Vagina (tissue), 2 donors: Measurements from ENCODE around the gene MARCHF4. TPM values are rescaled to one million over a fixed set of nuclear protein-coding genes. Genes with fewer than 3 reads are reported as not detected.
A peak's percentile ranks its signal among the peaks of the same experiment; 100 is the strongest.

Experiments
- DNase-seq, 2 donors: peaks; one replicate each; pipeline ENCODE4 v3.0.0-alpha.2; 2017; ENCODE audit errors: extremely low spot score in 2 of 2
- H3K27ac ChIP-seq: fragments of 200-600 bp; sonication (generic); one replicate; pipeline ENCODE4 v1.5.1; 2019
- H3K27me3 ChIP-seq: fragments of 200-600 bp; sonication (generic); one replicate; pipeline ENCODE4 v1.5.1; 2019
- H3K36me3 ChIP-seq, 2 donors: fragments of 200-600 bp; sonication (generic); one replicate each; pipeline ENCODE4 v1.5.1; 2017 to 2019
- H3K4me1 ChIP-seq: fragments of 200-600 bp; sonication (generic); one replicate; pipeline ENCODE4 v1.5.1; 2019
- H3K4me3 ChIP-seq, 2 donors: fragments of 200-600 bp; sonication (generic); 1 replicate in 1 of 2; 2 replicates in 1 of 2; pipeline ENCODE4 v1.5.1; 2016 to 2019
- H3K9me3 ChIP-seq: fragments of 200-600 bp; sonication (generic); one replicate; pipeline ENCODE4 v1.5.1; 2019
- CTCF ChIP-seq, 3 experiments: fragments of 450-650 bp in 2 of 3; fragments of 200-600 bp in 1 of 3; sonication (generic) in 1 of 3; IDR thresholded peaks; one replicate each; pipeline ENCODE4 v1.5.1; 2017 to 2019; ENCODE audit warnings: antibody characterized with exemption in 3 of 3, mild to moderate bottlenecking in 2 of 3, moderate library complexity in 2 of 3
- POLR2A ChIP-seq, 2 donors: fragments of 450-650 bp; IDR thresholded peaks; one replicate each; pipeline ENCODE4 v1.6.1; 2017; ENCODE audit warnings: antibody characterized with exemption in 2 of 2, mild to moderate bottlenecking in 2 of 2, moderate library complexity in 2 of 2
- POLR2AphosphoS5 ChIP-seq, 2 donors: sonication (generic); formaldehyde crosslinking; IDR thresholded peaks; one replicate each; pipeline ENCODE4 v1.9.0; 2017; ENCODE audit warnings: antibody characterized with exemption in 2 of 2, mild to moderate bottlenecking in 2 of 2, low read depth in 1 of 2; ENCODE audit not compliant: insufficient read depth in 1 of 2
- intact Hi-C: fragments of 100-400 bp; cut with DNase I; formaldehyde crosslinking; loops from one replicate; pipeline ENCODE4 v1.15.1; 2023
- total RNA-seq: library from RNA; depleted of rRNA; stranded (reverse); fragments of >200 nt; gene quantifications from one replicate; pipeline ENCODE4 v1.2.3, GENCODE V29; 2016

Gene MARCHF4
- total RNA-seq, 1 donor from 2014 or later, result not detected

GRCh38 chr2:216351172-216351925 lies 20.9 kb downstream of the MARCHF4 start:
- H3K4me3 ChIP-seq, result no peak overlapping the region
- no peaks in the 10 kb centered on the region for H3K4me1 ChIP-seq
- intact Hi-C loops, result no loop called here
- H3K27me3 ChIP-seq, result no peaks in the 10 kb centered on the region
- H3K27ac ChIP-seq, result no peak overlapping the region
- no peak for DNase-seq
- no peaks in the 10 kb centered on the region for H3K9me3 ChIP-seq
- TF ChIP-seq CTCF (IDR thresholded peaks at IDR 0.05) (no peak), POLR2A (IDR thresholded peaks at IDR 0.05) (no peak), POLR2AphosphoS5 (IDR thresholded peaks at IDR 0.05; ENCODE audit: insufficient read depth in 1 of 2, low read depth in 1 of 2) (no peak)
- no peaks in the 10 kb centered on the region for H3K36me3 ChIP-seq

GRCh38 chr2:216350214-216350791 lies 22.0 kb downstream of the MARCHF4 start:
- DNase-seq, result no peak
- intact Hi-C loops, result no loop called here
- TF ChIP-seq CTCF (IDR thresholded peaks at IDR 0.05) (no peak), POLR2AphosphoS5 (IDR thresholded peaks at IDR 0.05; ENCODE audit: insufficient read depth in 1 of 2, low read depth in 1 of 2) (no peak), POLR2A (IDR thresholded peaks at IDR 0.05) (no peak)
- H3K36me3 ChIP-seq, result no peaks in the 10 kb centered on the region
- no peak overlapping the region for H3K27ac ChIP-seq
- H3K4me1 ChIP-seq, result no peaks in the 10 kb centered on the region
- no peak overlapping the region for H3K4me3 ChIP-seq
- no peaks in the 10 kb centered on the region for H3K27me3 ChIP-seq
- H3K9me3 ChIP-seq, result no peaks in the 10 kb centered on the region

- Histone ChIP-seq H3K36me3 (no peaks in the 10 kb centered on the region), H3K4me3 (no peak overlapping the region), H3K27me3 (no peaks in the 10 kb centered on the region), H3K27ac (no peak overlapping the region), H3K9me3 (no peaks in the 10 kb centered on the region), H3K4me1 (no peaks in the 10 kb centered on the region)
- TF ChIP-seq CTCF (IDR thresholded peaks at IDR 0.05), result no peak
- no peak for TF ChIP-seq POLR2A (IDR thresholded peaks at IDR 0.05)
- TF ChIP-seq POLR2AphosphoS5 (IDR thresholded peaks at IDR 0.05; ENCODE audit: insufficient read depth in 1 of 2, low read depth in 1 of 2), result no peak
- intact Hi-C loops, result no loop called here
- DNase-seq, result peak; percentile 40 to 74
These were observed 22.9 kb downstream of the MARCHF4 start for GRCh38 chr2:216349366-216349765.

GRCh38 chr2:216348756-216349308 lies 23.5 kb downstream of the MARCHF4 start:
- no peak for DNase-seq
- TF ChIP-seq POLR2A (IDR thresholded peaks at IDR 0.05) (no peak), CTCF (IDR thresholded peaks at IDR 0.05) (no peak), POLR2AphosphoS5 (IDR thresholded peaks at IDR 0.05; ENCODE audit: insufficient read depth in 1 of 2, low read depth in 1 of 2) (no peak)
- intact Hi-C loops, result no loop called here
- H3K27me3 ChIP-seq, result no peaks in the 10 kb centered on the region
- no peak overlapping the region for H3K4me3 ChIP-seq
- H3K4me1 ChIP-seq, result no peaks in the 10 kb centered on the region
- H3K27ac ChIP-seq, result no peak overlapping the region
- no peaks in the 10 kb centered on the region for H3K36me3 ChIP-seq
- no peaks in the 10 kb centered on the region for H3K9me3 ChIP-seq

- Histone ChIP-seq H3K4me1 (no peaks in the 10 kb centered on the region), H3K27ac (no peak overlapping the region), H3K27me3 (no peaks in the 10 kb centered on the region), H3K36me3 (no peaks in the 10 kb centered on the region), H3K4me3 (no peak overlapping the region), H3K9me3 (no peaks in the 10 kb centered on the region)
- intact Hi-C loops, result no loop called here
- no peak for TF ChIP-seq CTCF (IDR thresholded peaks at IDR 0.05)
- no peak for TF ChIP-seq POLR2AphosphoS5 (IDR thresholded peaks at IDR 0.05; ENCODE audit: insufficient read depth in 1 of 2, low read depth in 1 of 2)
- DNase-seq, result no peak
These were observed 25.5 kb downstream of the MARCHF4 start for GRCh38 chr2:216346781-216347180.
